B cell (primary cell): ENCODE data around the gene CPLANE2. TPM values are rescaled to one million over a fixed set of nuclear protein-coding genes. Genes with fewer than 3 reads are reported as not detected.

Experiments used
- ATAC-seq: fragments of 200-7000 bp; cut with Tn5 transposase; one replicate; pipeline ENCODE4 v1.10.0; 2021; ENCODE audit warnings: low read depth, mild to moderate bottlenecking, moderate number of reproducible peaks, moderate library complexity
- CTCF ChIA-PET: fragments of 350-600 bp; sonication (Branson Sonifier 250); formaldehyde crosslinking; loops from one replicate; lab custom pipeline; 2021; ENCODE audit warnings: antibody characterized with exemption, inconsistent platforms; lab: Charles Lee
- POLR2A ChIA-PET: fragments of 350-600 bp; sonication (Branson Sonifier 250); formaldehyde crosslinking; loops from one replicate; lab custom pipeline; 2021; ENCODE audit warnings: antibody characterized with exemption; lab: Charles Lee
- DNase-seq: peaks from one replicate; pipeline ENCODE4 v3.0.0; 2013
- H2AFZ ChIP-seq: 2 replicates; pipeline ENCODE4 v1.6.1; 2012; ENCODE audit warnings: mild to moderate bottlenecking, low read depth, low read length; ENCODE audit not compliant: insufficient read depth, poor library complexity, severe bottlenecking
- H3K27ac ChIP-seq, 2 donors: 1 replicate in 1 of 2; 2 replicates in 1 of 2; pipeline ENCODE4 v1.5.1; 2012 to 2013; ENCODE audit warnings: low read length in 2 of 2, mild to moderate bottlenecking in 2 of 2, moderate library complexity in 1 of 2
- H3K27me3 ChIP-seq, 4 experiments: fragments of 200-600 bp in 1 of 4; sonication (generic) in 1 of 4; replicated peaks in 1 of 4; 1 replicate in 2 of 4; 2 replicates in 2 of 4; pipeline versions ENCODE4 v1.6.1 to v1.7.0; 2013 to 2016; ENCODE audit warnings: low read length in 3 of 4, mild to moderate bottlenecking in 2 of 4, mixed read lengths in 1 of 4, moderate library complexity in 1 of 4; ENCODE audit not compliant: insufficient read depth in 4 of 4, control insufficient read depth in 3 of 4; ENCODE audit errors: control extremely low read depth in 1 of 4
- H3K36me3 ChIP-seq, 2 experiments: replicated peaks in 1 of 2; 1 replicate in 1 of 2; 2 replicates in 1 of 2; pipeline versions ENCODE4 v1.6.1 to v1.7.1; 2013; ENCODE audit warnings: low read length in 1 of 2; ENCODE audit not compliant: insufficient read depth in 2 of 2, control insufficient read depth in 1 of 2; ENCODE audit errors: control extremely low read depth in 1 of 2, extremely low read depth in 1 of 2
- H3K4me1 ChIP-seq, 2 donors: fragments of 200-600 bp in 1 of 2; sonication (generic) in 1 of 2; 1 replicate in 1 of 2; 2 replicates in 1 of 2; pipeline versions ENCODE4 v1.5.1 to v1.6.1; 2013 to 2017; ENCODE audit warnings: low read length in 2 of 2; ENCODE audit not compliant: control insufficient read depth in 2 of 2, insufficient read depth in 2 of 2
- H3K4me2 ChIP-seq: replicated peaks from 2 replicates; pipeline ENCODE3; 2012; ENCODE audit warnings: mild to moderate bottlenecking, low read depth, low read length; ENCODE audit not compliant: poor library complexity, severe bottlenecking
- H3K4me3 ChIP-seq, 5 experiments: fragments of 200-600 bp in 1 of 5; sonication (generic) in 1 of 5; 1 replicate in 3 of 5; 2 replicates in 2 of 5; pipeline versions ENCODE4 v1.5.1 to v1.7.0; 2011 to 2016; ENCODE audit warnings: low read length in 4 of 5, mild to moderate bottlenecking in 4 of 5, low read depth in 2 of 5, control low read depth in 1 of 5, moderate library complexity in 1 of 5; ENCODE audit not compliant: insufficient read depth in 1 of 5; ENCODE audit errors: control extremely low read depth in 1 of 5, extremely low read depth in 1 of 5
- H3K79me2 ChIP-seq: fragments of 200-600 bp; sonication (generic); one replicate; pipeline ENCODE4 v1.6.0; 2016; ENCODE audit warnings: low read length; ENCODE audit not compliant: control insufficient read depth, insufficient read depth
- H3K9ac ChIP-seq: fragments of 200-600 bp; sonication (generic); 2 replicates; pipeline ENCODE4 v1.6.1; 2017; ENCODE audit warnings: mild to moderate bottlenecking, low read length, moderate library complexity
- H3K9me3 ChIP-seq, 3 donors: one replicate each; pipeline versions ENCODE4 v1.6.1 to v1.7.1; 2013; ENCODE audit warnings: low read length in 2 of 3; ENCODE audit not compliant: control insufficient read depth in 2 of 3, insufficient read depth in 1 of 3; ENCODE audit errors: control extremely low read depth in 1 of 3
- H4K20me1 ChIP-seq: 2 replicates; pipeline ENCODE4 v1.6.0; 2012; ENCODE audit warnings: mild to moderate bottlenecking, low read length; ENCODE audit not compliant: insufficient read depth, control insufficient read depth, poor library complexity, severe bottlenecking
- H3K27ac Mint-ChIP-seq: one replicate; pipeline ENCODE4 v1.8.0; 2021; ENCODE audit warnings: mixed read lengths
- H3K27me3 Mint-ChIP-seq: one replicate; pipeline ENCODE4 v1.8.0; 2021; ENCODE audit warnings: mixed read lengths
- H3K4me1 Mint-ChIP-seq: one replicate; pipeline ENCODE4 v1.8.0; 2021; ENCODE audit warnings: mixed read lengths
- H3K4me3 Mint-ChIP-seq: one replicate; pipeline ENCODE4 v1.8.0; 2021; ENCODE audit warnings: mixed read lengths
- H3K9me3 Mint-ChIP-seq: one replicate; pipeline ENCODE4 v1.8.0; 2022; ENCODE audit warnings: mixed read lengths; ENCODE audit not compliant: insufficient read depth
- CTCF ChIP-seq: fragments of 200-600 bp; IDR thresholded peaks from one replicate; pipeline ENCODE4 v1.8.0; 2022; ENCODE audit warnings: antibody characterized with exemption, mild to moderate bottlenecking
- EZH2 ChIP-seq: IDR thresholded peaks from 2 replicates; pipeline ENCODE4 v1.6.1; 2012; ENCODE audit warnings: borderline replicate concordance, low read depth, mild to moderate bottlenecking, moderate library complexity, low read length; ENCODE audit not compliant: insufficient read depth, poor library complexity, severe bottlenecking
- WGBS: methylation state at CpG from one replicate; pipeline ENCODE4 v1.1.5; 2013; ENCODE audit warnings: missing lambda C conversion rate; ENCODE audit not compliant: insufficient coverage; 5-methylcytosine and 5-hydroxymethylcytosine counted together
- intact Hi-C: fragments of 100-400 bp; cut with micrococcal nuclease; formaldehyde crosslinking; loops from one replicate; pipeline ENCODE4 v1.10.0; 2022
- polyA plus RNA-seq: library from polyadenylated mRNA; depleted of rRNA; stranded (reverse); fragments of >200 nt; gene quantifications from 2 replicates; pipeline ENCODE4 v1.2.3, GENCODE V29; 2012
- total RNA-seq, 2 donors: library from RNA; stranded (reverse); fragments of 120-200 nt in 1 of 2; gene quantifications; 1 replicate in 1 of 2; 2 replicates in 1 of 2; pipeline versions ENCODE4 v1.2.3 to v1.2.4, GENCODE V29; 2013 to 2022

The CPLANE2 gene
- total and polyA plus RNA-seq, 2 donors (not counting 1 experiment from before 2014, with no cell fraction given) = 5.7 to 11.1 TPM

GRCh38 chr1:16226490-16227179, 10.3 kb downstream of the CPLANE2 start:
- no peak overlapping the region for H3K4me3 ChIP-seq
- peaks cover 0 to 5% of the 10 kb centered on the region in 2 experiments for H3K36me3 ChIP-seq
- H3K4me1 Mint-ChIP-seq = peaks cover 6% of the 10 kb centered on the region
- H3K4me3 Mint-ChIP-seq = no peak overlapping the region
- H2AFZ ChIP-seq = no peak overlapping the region
- no peak for DNase-seq
- ChIA-PET CTCF (no interaction called here), POLR2A (interaction anchor here (0.5 kb wide), 1 partner anchor 684 kb away, joined by 3 read pairs; no protein-coding TSS in a partner anchor)
- no peak overlapping the region for H3K9ac ChIP-seq
- H3K9me3 ChIP-seq = peaks cover 0 to 24% (median 0%) of the 10 kb centered on the region in 3 donors
- H3K27me3 Mint-ChIP-seq = peaks cover 34% of the 10 kb centered on the region
- H3K9me3 Mint-ChIP-seq = no peaks in the 10 kb centered on the region
- H3K4me2 ChIP-seq = no peak overlapping the region
- WGBS = 46% methylated on average over 46 of the region's 46 CpGs
- no peak for ATAC-seq
- H3K27me3 ChIP-seq = peaks cover 0 to 48% (median 20%) of the 10 kb centered on the region in 4 experiments
- intact Hi-C loops = no loop called here
- H3K27ac Mint-ChIP-seq = no peak overlapping the region
- peaks cover 16 to 18% of the 10 kb centered on the region in 2 donors for H3K4me1 ChIP-seq
- H3K27ac ChIP-seq = no peak overlapping the region
- no peaks in the 10 kb centered on the region for H3K79me2 ChIP-seq
- TF ChIP-seq CTCF (no peak), EZH2 (no peak)
- no peaks in the 10 kb centered on the region for H4K20me1 ChIP-seq

- Histone ChIP-seq H3K27me3 (peaks cover 0 to 48% (median 20%) of the 10 kb centered on the region in 4 experiments), H3K79me2 (no peaks in the 10 kb centered on the region), H2AFZ (no peak overlapping the region), H3K27ac (no peak overlapping the region), H3K4me3 (no peak overlapping the region), H4K20me1 (no peaks in the 10 kb centered on the region), H3K36me3 (peaks cover 0 to 4% of the 10 kb centered on the region in 2 experiments), H3K9ac (no peak overlapping the region), H3K4me1 (peaks cover 16 to 18% of the 10 kb centered on the region in 2 donors), H3K4me2 (no peak overlapping the region), H3K9me3 (peaks cover 0 to 24% (median 0%) of the 10 kb centered on the region in 3 donors)
- WGBS = 100% methylated on average over 7 of the region's 7 CpGs
- Mint-ChIP-seq H3K27me3 (peaks cover 34% of the 10 kb centered on the region), H3K4me1 (peaks cover 6% of the 10 kb centered on the region), H3K4me3 (no peak overlapping the region), H3K9me3 (no peaks in the 10 kb centered on the region), H3K27ac (no peak overlapping the region)
- no peak for ATAC-seq
- intact Hi-C loops = no loop called here
- CTCF ChIA-PET = no interaction called here
- DNase-seq = no peak
- POLR2A ChIA-PET = interaction anchor here (0.6 kb wide), 2 partner anchors 62 to 211 kb away, joined by 3 to 4 read pairs; no protein-coding TSS in a partner anchor
- TF ChIP-seq CTCF (no peak), EZH2 (no peak)
Measured at GRCh38 chr1:16226129-16226489, 10.9 kb downstream of the CPLANE2 start.
